HG03280 (cell line): ENCODE results near the gene PCDH9.

Experiments used
- ATAC-seq: cut with Tn5 transposase; IDR thresholded peaks from one replicate; pipeline ENCODE4 v1.9.1; 2021; ENCODE audit warnings: mild to moderate bottlenecking, moderate library complexity; ENCODE audit not compliant: unreplicated experiment

Gene PCDH9

DNA sequence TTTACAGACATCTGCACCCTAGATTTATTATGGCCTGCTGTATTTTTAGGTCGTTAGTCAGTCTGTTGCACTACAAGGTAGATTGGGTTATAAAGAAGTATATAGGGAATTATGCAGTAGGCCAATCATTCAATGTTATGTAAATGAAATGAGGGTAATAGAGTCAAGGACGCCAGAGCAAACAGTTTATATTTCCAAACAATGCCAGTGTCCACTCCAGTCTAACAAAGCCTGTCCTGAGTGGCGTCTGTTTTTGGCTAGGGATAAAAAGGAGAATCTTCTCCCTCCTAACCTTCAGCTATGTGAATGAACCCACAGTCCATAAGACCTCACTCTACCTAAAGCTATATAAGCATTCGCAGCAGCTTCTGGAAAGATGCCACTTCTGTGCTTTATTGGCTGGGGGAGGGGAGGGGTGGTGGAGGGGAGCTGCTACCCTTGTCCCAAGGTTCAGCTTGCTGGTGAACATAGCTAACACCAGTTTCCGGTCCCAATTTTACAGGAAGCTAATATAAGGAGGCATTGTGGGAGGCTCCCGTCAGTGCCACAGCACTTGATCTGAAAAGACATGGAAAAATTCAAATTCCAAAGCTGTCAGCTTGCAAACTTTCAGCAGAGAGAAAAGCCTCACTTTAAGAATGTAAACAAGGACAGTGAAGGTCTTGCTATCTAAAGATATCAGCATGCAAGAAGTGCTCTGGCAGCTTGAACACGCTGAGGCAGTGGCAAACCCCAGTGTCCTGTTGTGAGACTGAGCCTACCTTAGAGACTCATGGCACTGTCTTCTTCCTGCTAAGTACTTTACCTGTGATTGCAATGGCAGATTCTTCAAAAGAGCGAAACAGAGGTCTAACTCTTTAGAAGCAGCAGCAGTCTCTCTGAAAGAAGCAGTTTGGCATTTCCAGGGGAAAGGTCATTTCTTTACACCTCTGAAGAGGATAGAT lies 369.9 kb downstream of the PCDH9 start:
- ATAC-seq = no peak

DNA sequence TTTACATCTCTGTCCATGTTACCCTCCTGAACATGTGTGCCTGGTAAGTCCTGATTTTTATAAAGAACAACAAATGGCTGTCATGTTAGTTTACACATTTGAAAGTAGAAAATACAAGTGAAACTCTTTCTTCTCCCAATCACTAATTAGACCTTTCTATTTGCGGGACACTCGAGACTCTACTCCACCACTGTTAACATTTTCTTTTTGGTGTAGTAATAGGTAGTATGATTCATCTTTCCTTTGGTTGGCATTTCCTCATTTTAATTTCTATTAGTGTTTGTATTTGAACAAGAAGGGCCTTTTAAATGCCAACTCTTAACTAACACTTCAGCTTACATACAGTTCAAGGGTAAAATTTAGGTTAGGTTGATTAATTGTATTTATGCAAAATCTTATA lies 371.1 kb downstream of the PCDH9 start:
- ATAC-seq = no peak

DNA sequence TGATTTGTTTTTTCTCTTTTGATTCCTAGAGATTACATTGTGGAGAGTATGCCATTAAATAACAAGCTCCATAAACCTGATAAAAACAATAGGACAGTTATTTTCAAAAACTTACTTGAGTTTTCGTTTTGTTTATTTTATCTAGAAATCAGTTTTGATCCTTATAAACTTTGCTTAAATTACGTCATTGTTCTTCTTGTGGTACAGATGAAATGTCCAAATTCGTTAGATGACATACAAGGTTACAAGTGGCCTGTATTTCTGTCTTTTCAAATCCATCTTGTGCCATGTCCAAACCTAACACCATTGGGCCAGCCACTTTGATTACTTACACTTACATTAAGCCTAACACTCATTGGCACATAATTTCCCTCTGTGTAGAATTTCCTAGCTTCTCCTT lies 372.0 kb downstream of the PCDH9 start:
- no peak for ATAC-seq

DNA sequence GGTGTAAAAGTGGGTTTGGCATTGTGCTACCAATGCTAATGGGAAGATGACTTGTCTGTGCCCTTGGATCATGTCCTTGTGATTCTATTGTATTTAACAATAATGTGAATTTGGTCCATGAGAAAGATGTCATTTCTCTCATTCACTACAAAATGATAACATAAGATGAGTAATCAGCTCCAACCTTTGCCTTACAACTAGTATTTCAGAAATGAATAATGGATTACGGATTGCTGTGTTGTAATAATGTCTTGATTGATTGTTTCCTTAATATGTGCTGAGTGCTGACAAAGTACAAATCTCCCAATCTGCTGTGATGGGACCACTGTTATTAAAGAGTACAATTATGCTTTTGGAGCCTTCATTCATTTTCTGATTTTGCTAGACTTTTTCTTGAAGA lies 375.0 kb downstream of the PCDH9 start:
- ATAC-seq = no peak

DNA sequence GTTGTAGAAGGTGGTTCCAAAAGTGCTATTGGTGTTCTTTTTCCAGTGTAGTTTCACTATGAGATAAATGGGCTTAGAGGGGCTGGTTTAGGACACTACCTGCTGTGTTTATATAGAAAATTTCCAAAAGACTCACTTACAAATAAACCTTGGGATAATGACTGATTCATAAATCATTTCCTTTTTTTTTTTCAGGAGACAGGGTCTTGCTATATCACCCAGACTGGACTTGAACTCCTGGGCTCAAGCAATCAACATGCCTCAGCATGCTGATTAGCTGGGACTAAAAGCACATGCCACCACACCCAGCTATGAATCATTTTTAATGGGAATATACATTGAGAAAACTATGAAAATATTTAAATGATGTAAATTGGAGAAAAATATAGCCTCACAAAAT lies 376.6 kb downstream of the PCDH9 start:
- no peak for ATAC-seq

DNA sequence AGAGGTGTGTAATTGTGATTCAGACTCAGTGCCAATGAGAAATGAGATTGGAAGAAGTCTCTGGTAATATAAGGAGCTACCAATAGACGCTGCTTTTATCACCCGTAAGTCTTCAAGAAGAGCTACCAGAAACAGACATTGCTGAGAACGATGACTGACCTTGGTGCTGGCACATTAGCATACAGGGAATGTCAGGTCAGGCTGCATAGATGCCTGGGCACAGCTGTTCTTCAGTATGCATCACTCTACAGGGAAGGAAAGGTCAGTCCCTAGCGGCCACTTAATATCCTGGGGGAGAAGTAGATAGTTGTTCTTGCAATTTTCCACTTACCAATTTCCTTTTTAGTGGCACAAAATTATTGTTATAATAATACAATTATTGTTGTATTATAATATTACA lies 380.4 kb downstream of the PCDH9 start:
- no peak for ATAC-seq

DNA sequence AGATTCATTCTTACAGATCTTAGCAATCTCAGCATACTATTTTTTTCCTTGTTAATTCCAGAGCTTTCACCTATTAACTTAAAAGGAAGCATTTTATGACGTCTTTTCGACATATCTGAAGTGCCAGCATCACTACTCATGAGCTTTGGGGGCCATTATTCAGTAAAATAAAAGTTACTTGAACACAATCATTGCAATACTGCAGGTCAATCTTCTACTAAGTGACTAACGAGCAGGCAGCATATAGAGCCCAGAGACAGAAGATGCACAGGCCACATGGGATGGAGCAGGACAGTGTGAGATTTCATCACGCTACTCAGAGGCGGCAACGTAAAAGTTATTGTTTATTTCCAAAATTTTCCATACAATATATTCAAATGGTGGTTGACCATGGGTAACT lies 382.6 kb downstream of the PCDH9 start:
- no peak for ATAC-seq

DNA sequence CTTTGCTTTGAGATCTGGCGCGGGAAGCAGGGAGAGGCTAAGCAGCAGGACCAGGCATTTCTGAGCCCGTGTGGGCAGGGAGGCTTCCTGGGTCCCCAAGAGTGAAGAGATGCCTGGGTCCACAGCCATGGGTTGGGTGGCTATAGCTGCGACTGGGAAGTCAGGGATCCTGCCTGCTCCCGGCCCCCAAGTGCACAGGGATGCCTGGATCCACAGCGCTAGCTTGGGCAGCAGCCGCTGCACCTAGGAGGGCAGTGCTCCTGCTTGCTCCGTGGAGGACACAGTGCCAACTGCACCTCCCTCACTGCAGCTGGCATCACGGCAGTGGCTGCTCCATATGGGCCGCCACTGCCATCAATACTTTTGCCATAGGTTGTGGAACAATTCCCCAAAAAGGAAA lies 384.7 kb downstream of the PCDH9 start:
- no peak for ATAC-seq

DNA sequence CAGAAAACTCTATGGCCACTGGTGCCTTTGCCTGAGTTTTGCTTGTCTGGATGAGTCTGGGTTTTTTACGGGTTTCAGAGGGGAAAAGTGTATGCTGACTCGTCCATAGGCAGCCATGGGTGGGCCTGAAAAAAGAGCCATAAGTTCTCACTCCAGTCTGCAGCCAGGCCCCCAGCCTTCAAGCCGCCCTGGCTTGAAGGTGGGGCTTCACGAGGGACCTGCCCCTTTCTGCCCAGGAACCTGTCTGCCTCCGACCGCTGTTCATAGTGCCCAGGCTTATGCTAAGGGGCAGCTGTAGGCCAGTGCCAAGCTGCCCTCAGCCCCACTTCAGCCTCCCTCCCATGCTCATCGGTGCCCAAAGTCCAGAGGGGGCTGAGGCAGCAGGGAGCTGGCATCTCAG lies 385.2 kb downstream of the PCDH9 start:
- ATAC-seq = no peak

DNA sequence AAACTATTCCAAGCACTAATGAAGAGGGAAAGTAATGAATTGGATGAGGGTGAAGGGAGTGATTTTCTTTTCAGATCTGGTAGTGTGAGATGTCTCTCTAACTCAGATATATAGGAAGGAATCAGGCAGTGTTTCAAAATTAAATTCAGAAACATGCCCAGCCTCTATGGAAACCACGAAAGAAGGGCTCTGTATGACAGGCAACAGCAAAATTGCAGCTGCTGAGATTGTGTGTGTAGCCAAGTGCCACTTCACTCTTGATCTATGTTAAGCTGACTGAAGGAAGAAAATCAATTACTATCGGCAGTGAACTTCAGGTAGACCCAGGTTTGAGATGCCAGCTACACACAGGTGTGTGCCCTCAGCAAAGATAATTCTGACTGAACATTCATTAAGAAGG lies 387.4 kb downstream of the PCDH9 start:
- ATAC-seq = no peak

DNA sequence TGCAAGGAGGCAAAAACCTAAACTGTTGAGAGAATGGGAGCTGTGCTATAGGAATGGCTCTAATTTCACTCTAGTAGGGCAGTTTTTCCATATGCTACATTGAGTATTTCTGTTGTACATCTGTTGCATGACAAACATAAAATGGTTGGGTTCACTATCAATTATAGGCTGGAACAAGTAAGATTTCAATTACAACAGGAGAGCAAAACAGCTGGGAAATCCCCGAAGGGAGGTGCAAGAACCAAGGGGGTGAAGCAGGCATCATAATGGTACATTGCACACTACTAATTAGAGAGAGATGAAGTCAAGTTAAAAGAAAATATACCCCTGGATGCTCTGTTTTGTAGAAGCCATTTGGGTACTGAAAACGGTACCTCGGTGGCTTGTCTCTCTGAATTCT lies 389.5 kb downstream of the PCDH9 start:
- no peak for ATAC-seq

DNA sequence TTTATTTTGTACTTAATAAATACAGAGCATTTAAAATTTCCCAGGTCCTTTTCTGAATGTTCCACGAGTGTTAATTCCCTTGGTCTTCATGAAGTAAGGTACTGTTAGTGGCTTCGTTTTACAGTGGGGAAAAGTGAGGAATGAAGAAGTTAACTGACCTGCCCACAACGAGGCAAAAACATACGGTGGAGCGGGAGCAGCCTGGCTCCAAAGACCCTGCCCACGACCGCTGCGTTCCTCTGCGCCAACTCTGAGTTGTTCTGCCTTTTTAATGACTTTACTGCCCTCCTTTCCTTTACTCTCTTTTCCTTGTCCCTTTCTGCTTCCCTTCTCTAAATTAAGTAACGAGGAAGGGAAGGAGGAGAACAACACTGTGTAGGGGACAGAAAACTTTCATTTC lies 392.9 kb downstream of the PCDH9 start:
- ATAC-seq = no peak

DNA sequence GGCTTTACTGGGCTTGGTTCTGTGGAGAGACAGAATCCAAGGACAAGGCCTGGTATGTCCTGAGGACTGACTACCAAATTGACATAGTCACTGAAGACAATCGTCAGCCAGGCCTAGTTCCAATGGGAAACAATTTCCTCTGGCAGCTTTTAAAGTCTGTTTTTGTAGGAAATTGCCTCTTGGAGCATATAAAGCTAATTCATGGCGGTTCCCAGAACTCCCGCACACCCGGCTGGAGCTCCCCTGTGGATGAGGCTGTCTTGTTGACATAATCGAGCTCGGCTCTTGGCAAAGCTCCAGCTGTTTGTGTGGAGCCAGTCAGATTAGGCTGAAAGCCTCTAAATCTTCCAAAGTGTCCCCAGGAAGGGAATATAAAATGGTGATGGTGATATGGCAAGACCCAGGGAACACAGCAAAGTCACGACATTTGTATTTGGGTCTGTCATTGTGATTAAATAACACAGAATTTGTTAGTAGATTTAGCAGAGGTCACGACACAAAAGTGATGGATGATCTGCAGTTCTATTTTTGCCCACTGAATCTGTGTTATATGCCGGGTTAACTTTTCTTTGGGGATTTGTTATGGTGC lies 395.0 kb downstream of the PCDH9 start:
- ATAC-seq = no peak

DNA sequence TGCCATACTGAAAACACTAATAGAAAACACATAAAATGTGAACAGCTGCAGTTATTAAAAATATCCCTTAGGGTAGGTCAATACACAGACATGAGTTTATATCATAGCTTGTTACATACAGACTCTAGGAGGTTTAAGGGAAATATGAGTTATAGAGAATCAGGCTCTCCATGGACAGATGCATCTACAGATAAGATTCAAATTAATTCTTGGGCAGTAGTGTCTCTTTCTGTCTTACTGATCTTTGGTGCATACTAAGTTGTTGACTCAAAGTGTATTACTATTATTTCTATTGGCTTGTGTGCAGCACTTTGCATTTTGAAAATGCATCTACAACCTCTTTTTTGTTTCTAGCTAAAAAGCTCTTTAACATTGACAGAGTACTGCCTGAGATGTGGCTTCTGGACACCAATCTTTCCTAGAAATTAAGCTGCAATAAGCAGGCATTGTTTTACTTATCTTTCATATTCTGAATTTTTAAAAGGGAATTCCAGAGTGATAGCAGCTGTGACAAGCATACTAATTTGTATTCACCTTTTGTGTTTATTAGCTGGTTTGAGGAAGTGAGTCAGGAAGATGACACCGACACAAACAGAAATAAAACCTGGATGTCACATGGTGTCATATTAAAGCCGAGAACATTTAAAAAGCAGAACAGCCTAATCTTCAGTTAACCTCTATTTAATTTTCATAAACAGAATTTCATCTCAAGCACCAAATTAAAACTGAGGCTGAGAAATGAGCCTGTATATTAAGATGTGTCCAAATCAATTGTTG lies 399.0 kb downstream of the PCDH9 start:
- ATAC-seq = no peak

DNA sequence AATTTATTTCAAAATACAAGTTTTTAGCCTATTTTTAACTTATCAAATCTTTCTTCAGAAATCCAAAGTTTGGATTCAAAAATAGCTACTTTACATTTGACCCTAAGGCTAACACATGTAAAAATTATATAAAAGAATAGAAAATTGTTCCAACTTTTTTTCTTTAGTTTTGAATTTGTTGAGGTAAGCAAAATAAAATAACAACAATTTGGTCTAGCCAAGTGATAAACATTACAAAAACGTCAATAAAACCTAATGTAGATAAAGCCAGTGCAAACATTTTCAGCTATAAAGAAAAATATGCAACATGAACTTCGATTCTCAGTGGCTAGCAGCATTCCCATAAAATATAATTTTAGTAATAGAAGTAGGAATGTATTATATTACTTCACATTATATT lies 400.3 kb downstream of the PCDH9 start:
- no peak for ATAC-seq

DNA sequence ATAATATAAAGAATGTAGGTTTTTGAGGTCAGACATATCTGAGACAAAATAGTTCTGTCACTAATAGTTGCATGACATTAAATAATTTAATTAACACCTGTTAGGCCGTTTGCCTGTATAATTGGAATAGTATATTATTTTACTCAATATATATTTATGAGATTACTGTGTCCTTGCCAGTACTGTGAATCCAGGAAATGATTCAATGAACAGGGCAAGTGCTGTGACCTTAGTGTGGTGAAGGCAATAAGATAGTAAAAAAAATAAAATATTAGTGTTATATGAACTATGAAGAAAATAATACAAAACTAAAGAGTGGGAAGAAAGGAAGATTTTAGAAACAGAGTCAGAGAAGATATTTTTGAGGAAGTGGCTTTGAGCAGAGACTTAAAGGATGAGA lies 403.7 kb downstream of the PCDH9 start:
- no peak for ATAC-seq

DNA sequence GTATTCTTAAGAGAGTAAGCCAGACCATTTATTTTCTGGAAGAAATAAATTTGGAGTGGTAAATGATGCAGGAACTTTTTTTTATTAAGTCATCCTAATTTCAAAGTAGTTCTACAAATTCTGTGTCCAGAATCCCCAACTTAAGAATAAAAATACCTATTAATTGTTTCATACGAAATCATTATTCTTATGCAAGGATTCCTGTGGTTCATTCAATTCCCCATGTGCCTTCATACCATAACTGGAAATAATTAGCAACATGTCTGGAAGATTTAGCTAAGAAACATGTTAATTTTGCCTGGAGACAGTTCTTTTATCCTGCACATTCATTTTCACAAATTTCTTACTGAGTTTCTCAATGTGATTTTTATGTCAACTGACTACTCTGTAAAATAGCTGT lies 408.6 kb downstream of the PCDH9 start:
- no peak for ATAC-seq

DNA sequence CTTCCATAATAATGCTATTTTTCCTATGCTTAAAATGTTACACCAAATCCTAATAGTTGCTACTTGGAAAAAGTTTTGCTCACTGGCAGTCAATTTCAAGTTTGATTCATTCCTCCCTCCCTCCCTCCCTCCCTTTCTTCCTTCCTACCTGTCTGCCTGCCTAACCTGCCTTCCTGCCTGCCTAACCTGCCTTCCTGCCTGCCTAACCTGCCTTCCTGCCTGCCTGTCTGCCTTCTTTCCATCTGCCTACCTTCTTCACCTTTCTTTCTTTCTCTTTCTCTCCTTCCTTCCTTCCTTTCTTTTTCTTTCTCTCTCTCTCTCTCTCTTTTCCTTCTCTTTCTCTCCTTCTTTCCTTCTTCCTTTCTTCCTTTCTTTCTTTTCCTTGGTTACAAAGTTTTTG lies 418.7 kb downstream of the PCDH9 start:
- ATAC-seq = no peak

DNA sequence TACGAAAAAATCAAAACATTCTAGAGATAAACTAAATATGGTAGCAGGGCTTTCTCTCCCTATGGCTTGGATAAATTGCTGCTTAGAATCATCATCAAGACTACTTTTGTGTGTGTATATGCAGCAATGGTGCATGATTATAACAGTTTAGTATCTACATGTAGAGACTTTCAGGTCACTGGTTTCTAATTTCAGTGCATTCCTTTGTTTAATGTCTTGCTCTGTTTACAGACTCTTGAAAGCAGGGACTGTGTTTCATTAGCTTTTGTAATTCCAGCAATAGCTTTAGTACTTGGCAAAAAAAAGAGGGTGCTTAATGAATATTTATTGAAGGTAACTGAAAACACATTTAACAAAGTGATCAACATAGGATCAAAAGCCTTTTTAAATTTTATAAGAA lies 420.7 kb downstream of the PCDH9 start:
- no peak for ATAC-seq

DNA sequence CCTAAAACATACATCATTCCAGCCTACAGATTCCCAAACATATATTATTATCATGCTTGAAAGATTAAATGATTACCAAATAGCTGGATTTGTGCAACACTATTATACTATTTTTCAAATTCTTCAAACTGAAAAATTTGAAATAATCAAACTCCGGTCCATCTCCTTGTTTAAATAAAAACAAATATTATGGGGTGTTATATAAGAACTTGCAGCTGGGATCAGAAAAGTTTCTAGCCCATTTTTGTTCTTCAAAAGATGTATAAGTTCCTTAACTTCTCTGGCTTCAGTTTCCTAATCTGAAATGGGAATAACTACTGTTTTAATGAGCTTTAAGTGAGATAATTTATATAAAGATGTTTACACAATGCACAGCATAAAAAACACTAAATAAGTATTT lies 422.9 kb downstream of the PCDH9 start:
- ATAC-seq = no peak

DNA sequence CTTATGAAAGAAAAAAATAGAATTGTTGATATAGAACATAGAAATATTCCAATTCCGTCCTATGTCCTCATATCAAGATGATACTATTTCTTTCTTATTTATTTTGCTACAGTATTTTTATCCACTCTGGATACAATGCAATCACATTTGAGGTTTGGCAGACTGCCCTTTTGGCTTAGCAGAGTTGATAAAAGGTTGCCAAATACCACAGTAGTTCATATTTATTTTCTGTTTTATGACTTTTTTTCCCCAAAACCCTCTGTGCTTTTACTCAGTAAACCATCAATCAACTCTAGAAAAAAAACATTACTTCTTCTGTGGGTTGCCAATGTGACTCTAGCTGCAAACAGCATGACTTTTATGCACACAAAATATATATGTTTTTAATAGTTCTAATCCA lies 424.5 kb downstream of the PCDH9 start:
- ATAC-seq = no peak
